GM19240 (cell line): ENCODE measurements around the gene SHANK2.
"Not testable (repeated sequence)": the region's sequence is repeated elsewhere in the genome, so short reads cannot be mapped to it uniquely, and the experiment has no call there.

Experiments used
- DNase-seq: peaks from one replicate; pipeline ENCODE4 v3.0.0; 2011; ENCODE audit warnings: low spot score; ENCODE audit not compliant: insufficient read length

SHANK2 gene

GRCh38 chr11:71245601-71246391 lies 6.6 kb downstream of the SHANK2 start:
- no peak for DNase-seq

- no peak for DNase-seq
Observed at GRCh38 chr11:71244116-71244810, 8.1 kb downstream of the SHANK2 start.

DNA sequence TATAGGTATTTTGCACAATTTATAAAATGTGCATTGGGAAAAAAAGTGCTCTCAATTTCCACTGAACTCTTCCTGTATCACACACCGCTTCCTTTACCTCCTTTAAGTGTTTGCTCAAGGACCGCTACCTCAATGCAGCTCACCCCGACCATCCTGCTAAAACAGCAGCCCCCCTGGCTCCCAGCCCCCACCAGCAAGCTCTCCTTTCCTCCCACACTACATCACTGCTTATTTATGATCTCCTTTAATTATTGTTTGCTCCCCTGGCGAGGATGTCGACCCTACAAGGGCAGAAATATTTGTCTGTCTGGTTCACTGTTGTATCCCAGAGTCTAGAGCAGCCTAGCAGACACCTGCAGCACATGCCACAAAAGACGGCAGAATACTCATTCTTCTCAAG lies 10.0 kb downstream of the SHANK2 start:
- DNase-seq: no peak

- DNase-seq: no peak
Observed at GRCh38 chr11:71241721-71242259, 10.6 kb downstream of the SHANK2 start.

- no peak for DNase-seq
Observed at GRCh38 chr11:71240865-71241691, 11.3 kb downstream of the SHANK2 start.

DNA sequence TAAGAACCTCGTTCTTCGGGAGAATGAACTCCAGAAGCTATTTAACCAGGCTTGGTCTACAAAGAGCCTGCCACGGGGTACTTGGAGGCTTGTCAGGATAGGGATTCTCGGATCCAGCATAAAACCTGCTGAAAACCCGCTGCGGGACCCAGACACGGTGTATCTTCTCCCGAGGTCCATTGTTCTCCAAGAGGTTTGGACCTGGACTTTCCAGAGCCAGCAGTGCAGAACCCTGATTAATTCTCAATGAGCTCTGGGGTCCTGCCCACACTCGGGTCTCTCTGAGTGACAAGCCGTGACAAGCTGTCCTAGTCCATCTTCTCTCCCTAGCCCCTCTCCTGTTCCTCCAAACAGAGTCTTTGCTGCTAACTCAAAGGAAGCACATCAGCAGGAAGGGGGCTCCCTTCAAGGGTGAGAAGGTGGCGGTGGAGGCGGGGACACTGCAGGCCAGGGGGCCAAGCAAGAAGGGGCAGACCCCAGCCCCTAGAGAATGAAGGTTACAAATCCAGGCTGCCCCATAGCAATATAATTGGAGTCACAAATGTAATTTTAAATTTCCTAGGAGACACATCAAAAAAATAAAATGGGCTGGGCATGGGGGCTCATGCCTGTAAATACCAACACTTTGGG lies 12.2 kb downstream of the SHANK2 start:
- no peak for DNase-seq

GRCh38 chr11:71239581-71239980 lies 12.8 kb downstream of the SHANK2 start:
- DNase-seq: no peak

GRCh38 chr11:71238941-71239340 lies 13.4 kb downstream of the SHANK2 start:
- no peak for DNase-seq

DNA sequence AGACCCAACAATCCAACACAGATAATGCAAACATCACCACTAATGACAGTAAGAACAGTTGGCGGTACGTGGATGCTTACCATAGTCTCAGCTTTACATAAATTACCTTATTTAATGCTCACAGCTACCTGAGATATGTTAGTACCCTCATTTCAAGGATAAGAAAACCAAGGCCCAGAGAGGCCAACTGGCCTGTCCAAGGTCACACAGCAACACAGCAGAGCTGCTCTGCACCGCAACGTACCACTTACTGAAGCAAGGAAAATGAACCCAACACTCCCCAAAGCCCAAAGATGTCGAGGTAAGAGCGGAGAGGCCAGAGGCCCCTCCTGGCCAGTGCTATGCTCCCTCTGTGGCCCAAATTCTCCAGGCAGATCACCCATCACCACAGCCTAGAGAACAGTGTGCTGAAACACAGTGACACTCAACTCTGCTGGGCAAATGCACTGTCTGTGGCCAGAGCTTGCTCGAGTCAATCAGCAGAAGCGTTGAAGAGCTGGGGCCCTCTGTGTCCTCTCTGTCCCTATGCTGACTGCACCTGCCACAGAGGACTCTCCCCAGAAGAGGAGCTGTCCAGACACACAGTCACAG lies 14.0 kb downstream of the SHANK2 start:
- no peak for DNase-seq

DNA sequence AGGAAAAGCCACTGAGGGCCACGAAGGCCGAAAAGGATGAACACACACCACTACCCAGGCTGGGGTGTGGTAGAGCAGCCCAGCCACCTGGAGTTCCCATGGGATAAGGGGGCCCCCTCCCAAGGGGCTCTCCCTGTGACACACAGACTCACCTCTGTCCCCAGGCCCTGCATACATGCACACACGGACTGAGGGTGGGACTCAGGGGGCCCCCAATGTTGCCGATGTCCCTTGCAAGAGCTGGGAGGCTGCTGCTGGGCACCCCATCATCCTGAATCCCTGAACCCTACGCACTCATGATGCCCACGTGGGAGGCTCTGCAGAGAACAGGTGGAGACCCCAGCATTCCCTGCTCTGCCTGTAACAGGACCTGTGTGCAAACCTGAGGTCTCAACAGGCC lies 14.5 kb downstream of the SHANK2 start:
- DNase-seq: no peak

- DNase-seq: no peak
Observed at GRCh38 chr11:71236836-71237475, 15.4 kb downstream of the SHANK2 start.

GRCh38 chr11:71235719-71236118 lies 16.7 kb downstream of the SHANK2 start:
- DNase-seq: no peak

- DNase-seq: not testable (repeated sequence)
Observed at GRCh38 chr11:71233896-71234852, 18.2 kb downstream of the SHANK2 start.

- DNase-seq: no peak
Observed at GRCh38 chr11:71232364-71232763, 20.0 kb downstream of the SHANK2 start.

DNA sequence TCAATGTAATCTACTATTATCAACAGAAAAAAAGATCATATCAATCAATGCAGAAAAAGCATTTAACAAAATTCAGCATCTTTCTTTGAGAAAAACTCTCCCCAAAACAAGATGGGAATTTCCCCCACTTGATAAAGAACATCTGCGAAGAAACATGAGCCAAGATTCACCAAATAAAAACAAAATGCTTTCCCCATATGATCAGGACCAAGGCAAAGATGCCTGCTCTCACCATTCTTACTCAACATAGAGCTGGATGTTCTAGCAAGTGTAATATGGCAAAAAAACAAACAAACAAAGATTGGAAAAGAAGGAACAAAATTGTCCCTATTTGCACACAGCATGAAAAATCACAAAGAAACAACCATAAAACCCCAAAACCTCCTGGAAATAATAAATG lies 23.4 kb downstream of the SHANK2 start:
- no peak for DNase-seq

DNA sequence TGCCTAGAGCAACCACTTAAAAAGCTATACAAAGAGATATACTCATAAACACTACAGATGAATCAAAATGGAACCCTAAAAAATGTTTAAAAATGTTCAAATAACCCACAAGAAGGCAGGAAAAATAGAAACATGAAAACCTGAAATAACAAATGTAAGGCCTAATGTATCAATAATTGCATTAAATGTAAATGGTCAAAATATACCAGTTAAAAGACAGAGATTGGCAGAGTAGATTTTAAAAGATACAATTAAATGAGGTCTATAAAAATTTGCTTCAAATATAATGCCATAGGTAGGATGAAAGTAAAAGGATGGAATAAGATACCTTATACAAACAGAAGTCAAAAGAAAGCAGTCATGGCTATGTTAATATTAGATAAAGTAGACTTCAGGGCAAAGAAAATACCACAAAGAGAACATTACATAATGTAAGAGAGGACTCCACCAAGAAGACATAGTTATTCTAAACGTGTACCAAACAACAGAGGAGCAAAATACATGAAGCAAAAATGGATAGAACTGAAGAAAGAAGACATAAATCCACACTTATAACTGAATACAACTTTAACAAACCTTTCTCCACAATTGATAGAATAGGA lies 25.2 kb downstream of the SHANK2 start:
- no peak for DNase-seq

DNA sequence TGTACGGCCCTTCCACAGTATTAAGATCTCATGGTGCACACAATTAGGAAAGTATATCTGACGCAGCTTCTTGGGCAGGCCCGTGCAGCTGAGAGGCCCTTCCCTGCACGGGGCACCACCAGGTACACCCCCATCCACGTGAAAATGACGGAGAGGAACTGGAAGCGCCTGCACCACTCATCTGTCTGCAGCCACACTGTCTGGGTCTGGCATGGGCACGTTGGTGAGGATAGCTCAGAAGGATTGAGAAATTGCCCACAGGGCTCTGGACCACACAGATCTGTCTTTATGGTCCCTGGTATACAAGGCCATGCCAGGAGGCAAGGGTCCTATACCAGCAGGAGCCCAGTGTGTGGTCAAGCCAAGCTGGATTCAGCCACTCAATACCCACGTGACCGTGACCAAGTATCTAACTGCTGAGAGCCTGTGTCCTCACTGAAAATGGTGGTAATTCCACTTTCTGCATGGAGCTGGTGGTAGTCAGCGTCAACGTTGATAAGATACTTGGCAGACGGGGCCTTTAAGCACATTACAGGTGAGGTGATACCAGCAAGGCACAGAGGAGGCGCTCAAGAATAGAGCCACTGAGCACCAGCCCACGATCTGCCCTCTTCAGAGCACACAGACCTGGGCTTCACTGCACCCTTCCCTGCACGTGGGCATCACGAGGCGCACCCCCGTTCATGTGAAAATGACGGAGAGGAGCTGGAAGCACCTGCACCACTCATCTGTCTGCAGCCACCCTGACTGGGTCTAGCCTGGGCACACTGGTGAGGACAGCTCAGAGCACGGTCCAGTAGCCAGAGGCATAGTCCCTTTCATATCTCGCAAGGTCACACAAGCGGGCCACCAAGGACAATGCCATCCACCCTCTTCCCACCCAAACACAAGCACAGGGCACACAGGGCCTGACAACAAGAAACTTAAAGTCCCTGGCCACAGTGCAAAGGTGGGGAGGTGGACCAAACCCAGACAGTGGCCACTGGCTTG lies 28.4 kb downstream of the SHANK2 start:
- no peak for DNase-seq

- no peak for DNase-seq
Observed at GRCh38 chr11:71223081-71223405, 29.3 kb downstream of the SHANK2 start.
